H9 (cell line): ENCODE measurements around the gene ZBTB20. TPM values are rescaled to one million over a fixed set of nuclear protein-coding genes. Genes with fewer than 3 reads are reported as not detected.

ENCODE experiments used
- DNase-seq: peaks from one replicate; pipeline ENCODE4 v3.0.0-alpha.2; 2017
- H2AFZ ChIP-seq: one replicate; pipeline ENCODE4 v1.6.1; 2013; ENCODE audit warnings: mild to moderate bottlenecking, low read length, control low read depth, moderate library complexity
- H2AK5ac ChIP-seq: 2 replicates; pipeline ENCODE4 v1.6.1; 2013; ENCODE audit warnings: low read length, control low read depth, mixed read lengths; ENCODE audit not compliant: insufficient read length
- H2BK120ac ChIP-seq: one replicate; pipeline ENCODE4 v1.6.1; 2013; ENCODE audit warnings: low read depth, mild to moderate bottlenecking, low read length, control low read depth, inconsistent platforms; ENCODE audit not compliant: poor library complexity, severe bottlenecking
- H2BK12ac ChIP-seq: 2 replicates; pipeline ENCODE4 v1.6.1; 2013; ENCODE audit warnings: low read length, control low read depth, mixed read lengths, low read depth; ENCODE audit not compliant: insufficient read length
- H2BK15ac ChIP-seq: 2 replicates; pipeline ENCODE4 v1.6.1; 2013; ENCODE audit warnings: low read depth, low read length, control low read depth
- H2BK20ac ChIP-seq: one replicate; pipeline ENCODE4 v1.6.1; 2013; ENCODE audit warnings: low read depth, mild to moderate bottlenecking, low read length, control low read depth, inconsistent platforms; ENCODE audit not compliant: poor library complexity, severe bottlenecking
- H2BK5ac ChIP-seq: 2 replicates; pipeline ENCODE4 v1.6.1; 2013; ENCODE audit warnings: low read length, control low read depth, mixed read lengths; ENCODE audit not compliant: insufficient read length
- H3K14ac ChIP-seq: 2 replicates; pipeline ENCODE4 v1.6.1; 2013; ENCODE audit warnings: low read length, control low read depth; ENCODE audit not compliant: insufficient read depth
- H3K18ac ChIP-seq: 2 replicates; pipeline ENCODE4 v1.6.1; 2013; ENCODE audit warnings: low read depth, mild to moderate bottlenecking, mixed read lengths, low read length, control low read depth; ENCODE audit not compliant: insufficient read length
- H3K23ac ChIP-seq: 2 replicates; pipeline ENCODE4 v1.6.1; 2013; ENCODE audit warnings: low read length, control low read depth, mixed read lengths, low read depth; ENCODE audit not compliant: insufficient read length
- H3K23me2 ChIP-seq: 2 replicates; pipeline ENCODE4 v1.6.1; 2013; ENCODE audit warnings: low read depth, mild to moderate bottlenecking, mixed read lengths, low read length, control low read depth; ENCODE audit not compliant: insufficient read length, poor library complexity, severe bottlenecking
- H3K27ac ChIP-seq: 2 replicates; pipeline ENCODE4 v1.5.1; 2013; ENCODE audit warnings: low read length, control low read depth, mixed read lengths, low read depth; ENCODE audit not compliant: insufficient read length
- H3K27me3 ChIP-seq: 2 replicates; pipeline ENCODE4 v1.6.1; 2013; ENCODE audit warnings: low read length, control low read depth, inconsistent platforms; ENCODE audit not compliant: insufficient read depth
- H3K4ac ChIP-seq: 2 replicates; pipeline ENCODE4 v1.6.1; 2013; ENCODE audit warnings: low read depth, mild to moderate bottlenecking, control low read depth, inconsistent platforms, low read length, moderate library complexity
- H3K4me1 ChIP-seq: 2 replicates; pipeline ENCODE4 v1.6.1; 2013; ENCODE audit warnings: low read length, control low read depth, inconsistent platforms; ENCODE audit not compliant: insufficient read depth
- H3K4me2 ChIP-seq: 2 replicates; pipeline ENCODE4 v1.6.1; 2013; ENCODE audit warnings: low read length, control low read depth, mixed read lengths; ENCODE audit not compliant: insufficient read length, insufficient read depth
- H3K56ac ChIP-seq: 2 replicates; pipeline ENCODE4 v1.6.1; 2013; ENCODE audit warnings: low read depth, mild to moderate bottlenecking, mixed read lengths, low read length, control low read depth; ENCODE audit not compliant: insufficient read length
- H3K79me1 ChIP-seq: 2 replicates; pipeline ENCODE4 v1.6.1; 2013; ENCODE audit warnings: low read depth, mild to moderate bottlenecking, moderate library complexity, low read length, control low read depth, inconsistent platforms; ENCODE audit not compliant: insufficient read depth, poor library complexity, severe bottlenecking
- H3K79me2 ChIP-seq: 2 replicates; pipeline ENCODE4 v1.6.1; 2013; ENCODE audit warnings: low read length, control low read depth, inconsistent platforms; ENCODE audit not compliant: insufficient read depth
- H3K9ac ChIP-seq: 2 replicates; pipeline ENCODE4 v1.6.1; 2013; ENCODE audit warnings: low read length, control low read depth, mixed read lengths; ENCODE audit not compliant: insufficient read length; ENCODE audit errors: extremely low read depth
- H3K9me3 ChIP-seq: one replicate; pipeline ENCODE4 v1.6.1; 2013; ENCODE audit warnings: low read depth, low read length, inconsistent platforms; ENCODE audit not compliant: control insufficient read depth
- H3T11ph ChIP-seq: one replicate; pipeline ENCODE4 v1.6.1; 2013; ENCODE audit warnings: mild to moderate bottlenecking, low read length, control low read depth, inconsistent platforms
- H4K20me1 ChIP-seq: one replicate; pipeline ENCODE4 v1.6.1; 2013; ENCODE audit not compliant: control insufficient read depth, insufficient read length, insufficient read depth
- H4K5ac ChIP-seq: 2 replicates; pipeline ENCODE4 v1.6.1; 2013; ENCODE audit warnings: low read depth, mild to moderate bottlenecking, mixed read lengths, low read length, control low read depth; ENCODE audit not compliant: insufficient read length
- H4K8ac ChIP-seq: replicated peaks from 2 replicates; pipeline ENCODE4 v1.6.1; 2013; ENCODE audit warnings: low read length, control low read depth, mixed read lengths, low read depth; ENCODE audit not compliant: insufficient read length
- H4K91ac ChIP-seq: 2 replicates; pipeline ENCODE4 v1.6.1; 2013; ENCODE audit warnings: low read depth, mild to moderate bottlenecking, moderate library complexity, mixed read lengths, low read length, control low read depth; ENCODE audit not compliant: insufficient read length
- H3K27ac Mint-ChIP-seq, 3 experiments: 2 replicates in 2 of 3; 3 replicates in 1 of 3; pipeline ENCODE4 v1.8.0; 2020 to 2021; ENCODE audit warnings: mixed read lengths in 3 of 3, mild to moderate bottlenecking in 1 of 3, moderate library complexity in 1 of 3
- H3K27me3 Mint-ChIP-seq: 2 replicates; pipeline ENCODE4 v1.8.0; 2021; ENCODE audit warnings: low read depth, mild to moderate bottlenecking, moderate library complexity, mixed read lengths
- H3K36me3 Mint-ChIP-seq, 3 experiments: 2 replicates in 2 of 3; 3 replicates in 1 of 3; pipeline ENCODE4 v1.8.0; 2020 to 2021; ENCODE audit warnings: low read depth in 3 of 3, mixed read lengths in 3 of 3; ENCODE audit not compliant: insufficient read depth in 1 of 3
- H3K4me1 Mint-ChIP-seq, 2 experiments: 2 replicates each; pipeline ENCODE4 v1.8.0; 2020; ENCODE audit warnings: mixed read lengths in 2 of 2
- H3K4me3 Mint-ChIP-seq, 2 experiments: 2 replicates in 1 of 2; 3 replicates in 1 of 2; pipeline ENCODE4 v1.8.0; 2020 to 2021; ENCODE audit warnings: mild to moderate bottlenecking in 2 of 2, mixed read lengths in 2 of 2, moderate library complexity in 1 of 2
- H3K9me3 Mint-ChIP-seq, 2 experiments: 2 replicates in 1 of 2; 3 replicates in 1 of 2; pipeline ENCODE4 v1.8.0; 2020; ENCODE audit warnings: mild to moderate bottlenecking in 2 of 2, mixed read lengths in 2 of 2, moderate library complexity in 1 of 2
- WGBS: extraction: QIAGEN DNeasy Blood & Tissue Kit; methylation state at CpG from one replicate; pipeline ENCODE4 v1.1.7; 2013; ENCODE audit warnings: missing lambda C conversion rate, low lambda C conversion rate, mixed read lengths; ENCODE audit not compliant: insufficient read length; ENCODE audit errors: extremely low coverage; 5-methylcytosine and 5-hydroxymethylcytosine counted together
- total RNA-seq: library from RNA; stranded (reverse); gene quantifications from 2 replicates; pipeline ENCODE4 v1.2.1, GENCODE V29; 2021
- TF ChIP-seq, protein P1 (sequence below): fragments of 200-600 bp; sonication (generic); conservative IDR thresholded peaks from 3 replicates; pipeline ENCODE4 v1.8.0; 2021; ENCODE audit warnings: antibody characterized with exemption, mild to moderate bottlenecking

ZBTB20 gene
- total RNA-seq, 1 experiment from 2014 or later: 0.70 TPM

DNA sequence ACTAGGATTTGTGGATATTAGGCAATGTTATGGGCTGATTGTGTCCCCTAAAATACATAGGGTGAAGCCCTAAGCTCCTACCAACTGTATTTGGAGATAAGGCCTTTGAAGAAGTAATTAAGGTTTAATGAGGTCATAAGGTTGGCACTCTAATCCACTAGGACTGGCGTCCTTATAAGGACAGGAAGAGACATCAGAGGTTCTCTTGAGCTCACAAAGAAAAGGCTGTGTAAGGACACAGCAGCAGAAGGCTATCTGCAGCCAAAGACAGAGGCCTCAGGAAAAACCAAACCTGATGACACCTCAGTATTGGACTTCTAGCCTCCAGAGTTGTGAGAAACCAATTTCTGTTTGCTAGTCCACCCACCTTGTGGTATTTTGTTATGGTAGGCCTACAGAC, 416.7 kb downstream of the ZBTB20 start:
- no peak overlapping the region for H3K4me3 Mint-ChIP-seq
- Histone ChIP-seq H3K23me2 (no peaks in the 10 kb centered on the region), H3K23ac (no peak overlapping the region), H3K9ac (no peak overlapping the region), H2BK120ac (no peak overlapping the region), H2BK20ac (no peak overlapping the region), H3K9me3 (no peaks in the 10 kb centered on the region), H3K4me1 (no peaks in the 10 kb centered on the region), H4K20me1 (no peaks in the 10 kb centered on the region), H3K27ac (no peak overlapping the region), H2BK5ac (no peak overlapping the region), H4K8ac (no peak overlapping the region), H2BK15ac (no peak overlapping the region), H3T11ph (no peak overlapping the region), H3K4ac (no peak overlapping the region), H3K27me3 (no peaks in the 10 kb centered on the region), H3K14ac (no peak overlapping the region), H3K79me2 (no peaks in the 10 kb centered on the region), H4K5ac (no peak overlapping the region), H3K56ac (no peak overlapping the region), H2BK12ac (no peak overlapping the region), H2AK5ac (no peak overlapping the region), H2AFZ (no peak overlapping the region), H3K79me1 (no peaks in the 10 kb centered on the region), H3K4me2 (no peak overlapping the region), H4K91ac (no peak overlapping the region), H3K18ac (no peak overlapping the region)
- H3K36me3 Mint-ChIP-seq: no peaks in the 10 kb centered on the region
- H3K27ac Mint-ChIP-seq: no peak overlapping the region
- no peaks in the 10 kb centered on the region for H3K9me3 Mint-ChIP-seq
- H3K27me3 Mint-ChIP-seq: no peaks in the 10 kb centered on the region
- H3K4me1 Mint-ChIP-seq: peaks cover 0 to 3% of the 10 kb centered on the region in 2 experiments; a peak in 1 of 4 replicates
- DNase-seq: no peak
- no CpG with 5 or more reads among the region's 1 CpG for WGBS
- TF ChIP-seq, protein P1, sequence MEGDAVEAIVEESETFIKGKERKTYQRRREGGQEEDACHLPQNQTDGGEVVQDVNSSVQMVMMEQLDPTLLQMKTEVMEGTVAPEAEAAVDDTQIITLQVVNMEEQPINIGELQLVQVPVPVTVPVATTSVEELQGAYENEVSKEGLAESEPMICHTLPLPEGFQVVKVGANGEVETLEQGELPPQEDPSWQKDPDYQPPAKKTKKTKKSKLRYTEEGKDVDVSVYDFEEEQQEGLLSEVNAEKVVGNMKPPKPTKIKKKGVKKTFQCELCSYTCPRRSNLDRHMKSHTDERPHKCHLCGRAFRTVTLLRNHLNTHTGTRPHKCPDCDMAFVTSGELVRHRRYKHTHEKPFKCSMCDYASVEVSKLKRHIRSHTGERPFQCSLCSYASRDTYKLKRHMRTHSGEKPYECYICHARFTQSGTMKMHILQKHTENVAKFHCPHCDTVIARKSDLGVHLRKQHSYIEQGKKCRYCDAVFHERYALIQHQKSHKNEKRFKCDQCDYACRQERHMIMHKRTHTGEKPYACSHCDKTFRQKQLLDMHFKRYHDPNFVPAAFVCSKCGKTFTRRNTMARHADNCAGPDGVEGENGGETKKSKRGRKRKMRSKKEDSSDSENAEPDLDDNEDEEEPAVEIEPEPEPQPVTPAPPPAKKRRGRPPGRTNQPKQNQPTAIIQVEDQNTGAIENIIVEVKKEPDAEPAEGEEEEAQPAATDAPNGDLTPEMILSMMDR: no peak
